IMR-90 (cell line): ENCODE results near the gene EHMT1. TPM values are rescaled to one million over a fixed set of nuclear protein-coding genes. Genes with fewer than 3 reads are reported as not detected.

Experiments
- ATAC-seq: fragments of 200-7000 bp; cut with Tn5 transposase; 2 replicates; pipeline ENCODE4 v1.9.1; 2020; ENCODE audit warnings: low read depth, mild to moderate bottlenecking, moderate library complexity
- BruUV-seq: library from RNA; stranded (reverse); fragments of 400-500 nt; replicated peaks from 2 replicates; lab custom pipeline; 2021; lab: Mats Ljungman, UMichigan
- CTCF ChIA-PET: fragments of 300-600 bp; formaldehyde crosslinking; extraction: SDS; loops from one replicate; lab custom pipeline; 2021; ENCODE audit warnings: antibody characterized with exemption; lab: Yijun Ruan, JAX
- POLR2A ChIA-PET: fragments of 300-600 bp; sonication (Branson Sonifier 250); formaldehyde crosslinking; loops from one replicate; lab custom pipeline; 2022; ENCODE audit warnings: antibody characterized with exemption; ENCODE audit not compliant: unreplicated experiment; lab: Charles Lee
- DNase-seq: peaks from one replicate; pipeline ENCODE4 v3.0.0; 2013
- H2AFZ ChIP-seq: replicated peaks from 2 replicates; pipeline ENCODE3; 2013; ENCODE audit warnings: low read length, mild to moderate bottlenecking; ENCODE audit not compliant: poor library complexity
- H2AK5ac ChIP-seq: 2 replicates; pipeline ENCODE4 v1.6.1; 2013; ENCODE audit warnings: low read depth, low read length, inconsistent platforms
- H2AK9ac ChIP-seq: replicated peaks from 2 replicates; pipeline ENCODE3; 2013; ENCODE audit warnings: mild to moderate bottlenecking, low read depth, low read length, moderate library complexity; ENCODE audit not compliant: poor library complexity
- H2BK120ac ChIP-seq: 2 replicates; pipeline ENCODE4 v1.6.1; 2013; ENCODE audit warnings: low read depth, low read length, inconsistent platforms
- H2BK15ac ChIP-seq: 3 replicates; pipeline ENCODE4 v1.6.1; 2013; ENCODE audit warnings: low read depth, low read length, inconsistent platforms
- H2BK20ac ChIP-seq: 2 replicates; pipeline ENCODE4 v1.6.1; 2013; ENCODE audit warnings: low read depth, mild to moderate bottlenecking, inconsistent platforms, low read length, moderate library complexity
- H2BK5ac ChIP-seq: 2 replicates; pipeline ENCODE4 v1.6.1; 2013; ENCODE audit warnings: mild to moderate bottlenecking, low read depth, low read length, inconsistent platforms; ENCODE audit not compliant: poor library complexity, severe bottlenecking
- H3K14ac ChIP-seq: replicated peaks from 2 replicates; pipeline ENCODE4 v1.6.1; 2013; ENCODE audit warnings: low read depth, low read length, inconsistent platforms
- H3K18ac ChIP-seq: 2 replicates; pipeline ENCODE4 v1.6.1; 2013; ENCODE audit warnings: low read depth, low read length, control low read depth
- H3K23ac ChIP-seq: 2 replicates; pipeline ENCODE4 v1.6.1; 2013; ENCODE audit warnings: low read depth, low read length, inconsistent platforms
- H3K27ac ChIP-seq: 2 replicates; pipeline ENCODE4 v1.5.1; 2013; ENCODE audit warnings: mild to moderate bottlenecking, control low read depth, low read length; ENCODE audit not compliant: insufficient read depth
- H3K27me3 ChIP-seq: 2 replicates; pipeline ENCODE4 v1.6.1; 2013; ENCODE audit warnings: low read length; ENCODE audit not compliant: control insufficient read depth, insufficient read depth
- H3K36me3 ChIP-seq: 2 replicates; pipeline ENCODE4 v1.6.1; 2013; ENCODE audit warnings: low read length, mixed read lengths; ENCODE audit not compliant: control insufficient read depth, insufficient read depth
- H3K4ac ChIP-seq: 2 replicates; pipeline ENCODE4 v1.6.1; 2013; ENCODE audit warnings: low read depth, low read length, inconsistent platforms
- H3K4me1 ChIP-seq: 2 replicates; pipeline ENCODE4 v1.6.1; 2013; ENCODE audit warnings: low read length, mixed read lengths; ENCODE audit not compliant: control insufficient read depth, insufficient read depth
- H3K4me2 ChIP-seq: 2 replicates; pipeline ENCODE4 v1.6.1; 2013; ENCODE audit warnings: low read depth, mild to moderate bottlenecking, control low read depth, low read length, moderate library complexity
- H3K4me3 ChIP-seq: 2 replicates; pipeline ENCODE4 v1.5.1; 2013; ENCODE audit warnings: low read depth, mild to moderate bottlenecking, control low read depth, low read length, moderate library complexity; ENCODE audit not compliant: insufficient read depth
- H3K56ac ChIP-seq: 2 replicates; pipeline ENCODE4 v1.6.1; 2013; ENCODE audit warnings: low read length, inconsistent platforms; ENCODE audit not compliant: insufficient read depth; ENCODE audit errors: extremely low read depth
- H3K79me1 ChIP-seq, 2 experiments: 2 replicates each; pipeline ENCODE4 v1.6.1; 2013; ENCODE audit warnings: low read length in 2 of 2, inconsistent platforms in 1 of 2, low read depth in 1 of 2
- H3K9ac ChIP-seq: 2 replicates; pipeline ENCODE4 v1.6.1; 2013; ENCODE audit warnings: low read depth, low read length, control low read depth
- H3K9me1 ChIP-seq: 2 replicates; pipeline ENCODE4 v1.6.1; 2013; ENCODE audit warnings: low read length, inconsistent platforms; ENCODE audit not compliant: insufficient read depth
- H3K9me3 ChIP-seq: 2 replicates; pipeline ENCODE4 v1.6.1; 2013; ENCODE audit warnings: low read length; ENCODE audit not compliant: control insufficient read depth, insufficient read depth
- H4K20me1 ChIP-seq: 2 replicates; pipeline ENCODE4 v1.6.1; 2013; ENCODE audit warnings: low read length, inconsistent platforms; ENCODE audit not compliant: insufficient read depth
- H4K5ac ChIP-seq: 2 replicates; pipeline ENCODE4 v1.6.1; 2013; ENCODE audit warnings: mild to moderate bottlenecking, low read depth, low read length, control low read depth
- H4K8ac ChIP-seq, 2 experiments: 2 replicates each; pipeline ENCODE4 v1.6.1; 2013; ENCODE audit warnings: low read depth in 2 of 2, low read length in 2 of 2, control low read depth in 1 of 2, inconsistent platforms in 1 of 2
- H4K91ac ChIP-seq: 2 replicates; pipeline ENCODE4 v1.6.1; 2013; ENCODE audit warnings: low read depth, low read length, inconsistent platforms; ENCODE audit not compliant: insufficient read depth
- CEBPB ChIP-seq: IDR thresholded peaks from 2 replicates; pipeline ENCODE4 v1.6.1; 2012; ENCODE audit warnings: low read depth, low read length, improper control_type of control experiment
- MAFK ChIP-seq: IDR thresholded peaks from 2 replicates; pipeline ENCODE4 v1.6.1; 2012; ENCODE audit warnings: low read depth, low read length, improper control_type of control experiment
- RAD21 ChIP-seq: IDR thresholded peaks from 2 replicates; pipeline ENCODE4 v1.6.1; 2012; ENCODE audit warnings: low read length, improper control_type of control experiment
- RFX5 ChIP-seq: IDR thresholded peaks from 2 replicates; pipeline ENCODE4 v1.8.0; 2012; ENCODE audit warnings: low read depth, mild to moderate bottlenecking, low read length, moderate library complexity
- WGBS, 2 experiments: methylation state at CpG; one replicate each; pipeline versions ENCODE4 v1.1.5 to v1.1.7; 2013; ENCODE audit warnings: missing lambda C conversion rate in 2 of 2; ENCODE audit not compliant: insufficient read length in 1 of 2; ENCODE audit errors: extremely low coverage in 2 of 2; 5-methylcytosine and 5-hydroxymethylcytosine counted together
- dilution Hi-C: fragments of 300-500 bp; cut with HindIII; formaldehyde crosslinking; loops from one replicate; pipeline ENCODE4 v1.14.3; 2018; ENCODE audit warnings: low sequenced_read_pairs; ENCODE audit not compliant: unreplicated experiment
- in situ Hi-C: fragments of 300-500 bp; cut with MboI; formaldehyde crosslinking; loops from 3 replicates; pipeline ENCODE4 v1.14.3; 2019; ENCODE audit warnings: low sequenced_read_pairs, inconsistent platforms, mixed read lengths
- intact Hi-C: fragments of 100-400 bp; cut with micrococcal nuclease; formaldehyde crosslinking; loops from 2 replicates; pipeline ENCODE4 v1.10.0; 2022
- polyA plus RNA-seq, 3 experiments: library from polyadenylated mRNA; depleted of rRNA; stranded (reverse); fragments of >200 nt; gene quantifications; 2 replicates each; pipeline ENCODE4 v1.2.3, GENCODE V29; 2012; ENCODE audit warnings: low replicate concordance in 1 of 3
- total RNA-seq: library from RNA; depleted of rRNA; stranded (reverse); fragments of >200 nt; gene quantifications from 2 replicates; pipeline ENCODE4 v1.2.3, GENCODE V29; 2012

The EHMT1 gene
- total and polyA plus RNA-seq, 2 of the 4 experiments (the other 2 are of a cell fraction): 32.8 to 35.1 TPM

GRCh38 chr9:137650779-137651178, 32.0 kb downstream of the EHMT1 start:
- H3K23ac ChIP-seq: no peak overlapping the region
- H3K56ac ChIP-seq: no peak overlapping the region
- dilution Hi-C loops (no loop called here), intact Hi-C loops (no loop called here), in situ Hi-C loops (no loop called here)
- no TSS peak for BruUV-seq
- H3K4me3 ChIP-seq: no peak overlapping the region
- H3K79me1 ChIP-seq: peaks cover 32 to 84% of the 10 kb centered on the region in 2 experiments
- TF ChIP-seq RAD21 (no peak), CEBPB (no peak), RFX5 (no peak), MAFK (no peak)
- no peak overlapping the region for H2BK20ac ChIP-seq
- no peak overlapping the region for H4K8ac ChIP-seq
- H3K27ac ChIP-seq: no peak overlapping the region
- no peak overlapping the region for H3K14ac ChIP-seq
- no peaks in the 10 kb centered on the region for H3K27me3 ChIP-seq
- DNase-seq (no peak), ATAC-seq (no peak)
- H3K4me2 ChIP-seq: no peak overlapping the region
- H2BK120ac ChIP-seq: no peak overlapping the region
- peaks cover 51% of the 10 kb centered on the region for H4K20me1 ChIP-seq
- H3K9me3 ChIP-seq: no peaks in the 10 kb centered on the region
- no peak overlapping the region for H2BK5ac ChIP-seq
- no CpG with 5 or more reads among the region's 7 CpGs for WGBS, 2 experiments
- H3K4ac ChIP-seq: no peak overlapping the region
- H4K5ac ChIP-seq: no peak overlapping the region
- H2AK9ac ChIP-seq: no peak overlapping the region
- no peaks in the 10 kb centered on the region for H3K4me1 ChIP-seq
- H3K9me1 ChIP-seq: peaks cover 21% of the 10 kb centered on the region
- no peak overlapping the region for H2BK15ac ChIP-seq
- no peak overlapping the region for H2AFZ ChIP-seq
- peaks cover 6% of the 10 kb centered on the region for H3K36me3 ChIP-seq
- no peak overlapping the region; the same call in 1 of the 2 replicates for H2AK5ac ChIP-seq
- CTCF ChIA-PET: no interaction called here
- no peak overlapping the region for H3K18ac ChIP-seq
- no peak overlapping the region for H3K9ac ChIP-seq
- POLR2A ChIA-PET: no interaction called here
- H4K91ac ChIP-seq: no peak overlapping the region
